Panc1 (cell line): ENCODE results near the gene PAX7.

Experiments used
- POLR2AphosphoS5 ChIP-seq: IDR thresholded peaks from 2 replicates; pipeline ENCODE4 v1.6.1; 2012; ENCODE audit warnings: mild to moderate bottlenecking, low read depth, low read length, moderate library complexity
- TF ChIP-seq, protein P1 (sequence below): fragments of 450-650 bp; IDR thresholded peaks from 2 replicates; pipeline ENCODE4 v1.5.1; 2017; ENCODE audit warnings: mild to moderate bottlenecking

DNA sequence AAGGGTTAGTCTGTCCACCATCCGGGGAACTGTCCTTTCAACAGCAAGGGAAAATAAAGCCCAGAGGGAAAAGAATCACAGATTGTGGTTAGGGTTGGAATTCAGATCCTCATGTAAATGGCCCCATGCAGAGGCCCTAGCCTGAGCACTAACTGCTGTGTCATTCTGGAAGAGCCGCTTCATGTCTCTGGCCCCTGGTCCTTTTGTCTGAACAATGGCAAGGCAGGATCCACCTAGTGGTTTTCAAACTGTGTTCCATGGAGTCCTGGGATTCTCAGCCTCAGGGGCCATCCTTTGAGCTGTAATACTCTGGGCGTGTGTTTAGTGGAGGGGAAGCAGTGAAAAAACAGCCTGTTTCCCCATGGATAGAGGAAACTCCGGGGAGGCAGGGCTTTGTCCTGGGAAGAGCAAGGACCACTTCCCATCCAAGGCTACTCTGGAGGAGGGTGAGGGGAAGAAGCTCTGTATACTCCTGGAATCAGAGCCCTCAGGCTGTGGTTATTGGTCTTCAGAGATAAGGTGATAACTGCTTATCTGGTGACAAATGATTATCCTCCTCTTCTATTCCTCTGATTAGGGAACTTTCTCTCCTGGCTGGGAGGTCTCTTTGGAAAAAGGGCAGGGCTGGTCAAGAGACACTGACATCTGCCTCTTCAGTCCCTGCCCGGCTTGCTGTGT is 19.2 kb downstream of the PAX7 start:
- TF ChIP-seq POLR2AphosphoS5: no peak
- TF ChIP-seq, protein P1, sequence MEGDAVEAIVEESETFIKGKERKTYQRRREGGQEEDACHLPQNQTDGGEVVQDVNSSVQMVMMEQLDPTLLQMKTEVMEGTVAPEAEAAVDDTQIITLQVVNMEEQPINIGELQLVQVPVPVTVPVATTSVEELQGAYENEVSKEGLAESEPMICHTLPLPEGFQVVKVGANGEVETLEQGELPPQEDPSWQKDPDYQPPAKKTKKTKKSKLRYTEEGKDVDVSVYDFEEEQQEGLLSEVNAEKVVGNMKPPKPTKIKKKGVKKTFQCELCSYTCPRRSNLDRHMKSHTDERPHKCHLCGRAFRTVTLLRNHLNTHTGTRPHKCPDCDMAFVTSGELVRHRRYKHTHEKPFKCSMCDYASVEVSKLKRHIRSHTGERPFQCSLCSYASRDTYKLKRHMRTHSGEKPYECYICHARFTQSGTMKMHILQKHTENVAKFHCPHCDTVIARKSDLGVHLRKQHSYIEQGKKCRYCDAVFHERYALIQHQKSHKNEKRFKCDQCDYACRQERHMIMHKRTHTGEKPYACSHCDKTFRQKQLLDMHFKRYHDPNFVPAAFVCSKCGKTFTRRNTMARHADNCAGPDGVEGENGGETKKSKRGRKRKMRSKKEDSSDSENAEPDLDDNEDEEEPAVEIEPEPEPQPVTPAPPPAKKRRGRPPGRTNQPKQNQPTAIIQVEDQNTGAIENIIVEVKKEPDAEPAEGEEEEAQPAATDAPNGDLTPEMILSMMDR: no peak
